ENCODE results near the gene WRAP73.

WRAP73 gene

GRCh38 chr1:3681898-3682806 lies 32.2 kb upstream of the WRAP73 start:
- no peak for DNase-seq (ENCODE audit: low spot score)

DNA sequence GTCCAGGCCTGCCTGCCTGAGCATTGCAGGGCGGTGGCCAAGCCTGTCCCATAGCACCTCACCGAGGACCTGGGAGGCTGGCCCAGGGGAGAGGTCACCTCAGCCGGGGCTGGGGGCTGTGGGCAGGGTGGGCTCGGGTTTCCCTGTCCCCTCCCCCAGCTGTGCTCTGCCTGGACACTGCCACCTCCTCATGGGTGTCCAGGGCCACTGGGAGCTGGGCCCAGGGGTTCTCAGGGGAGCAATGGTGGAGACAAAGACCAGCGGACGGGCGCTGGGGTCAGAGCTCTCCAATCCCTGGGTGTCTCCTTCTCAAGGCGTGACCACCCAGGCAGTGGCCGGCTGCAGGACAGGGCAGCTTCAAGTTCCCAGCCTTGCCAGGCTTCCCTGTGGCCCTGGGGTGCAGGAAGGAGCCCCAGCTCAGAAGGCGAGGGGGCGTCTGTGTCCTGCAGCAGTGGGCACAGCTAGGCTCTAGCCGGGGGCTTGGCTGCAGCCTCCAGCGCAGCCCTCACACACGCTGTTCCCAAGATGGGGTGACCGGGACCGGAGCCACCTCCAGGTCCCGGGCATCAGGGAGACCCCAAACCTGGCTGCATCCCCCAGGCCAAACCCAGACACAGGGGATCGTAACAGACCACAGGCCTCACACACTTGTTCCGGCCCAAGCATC lies 31.5 kb upstream of the WRAP73 start:
- no peak for DNase-seq (ENCODE audit: low spot score)

GRCh38 chr1:3680488-3681230 lies 30.8 kb upstream of the WRAP73 start:
- no peak for DNase-seq (ENCODE audit: low spot score)

- DNase-seq (ENCODE audit: low spot score), result no peak
Measured at GRCh38 chr1:3679799-3680453, 30.0 kb upstream of the WRAP73 start.

GRCh38 chr1:3679098-3679555 lies 29.2 kb upstream of the WRAP73 start:
- DNase-seq (ENCODE audit: low spot score), result no peak

- DNase-seq (ENCODE audit: low spot score), result no peak
Measured at GRCh38 chr1:3678361-3679097, 28.6 kb upstream of the WRAP73 start.

DNA sequence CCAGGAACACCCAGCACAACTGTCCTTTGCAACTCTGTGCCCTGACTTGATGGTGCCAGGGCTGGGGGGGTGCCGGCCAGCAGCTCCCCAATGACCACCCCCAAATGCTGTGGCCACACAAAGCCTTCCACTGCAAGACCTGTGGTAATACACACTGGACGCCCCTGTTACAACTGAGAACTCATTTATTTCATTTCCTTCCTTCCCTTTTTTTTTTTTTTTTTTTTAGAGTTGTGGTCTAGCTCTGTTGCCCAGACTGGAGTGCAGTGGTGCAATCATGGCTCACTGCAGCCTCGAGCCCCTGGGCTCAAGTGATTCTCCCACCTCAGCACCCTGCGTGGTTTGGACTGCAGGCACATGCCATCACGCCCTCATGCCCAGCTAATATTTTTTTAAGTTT lies 27.6 kb upstream of the WRAP73 start:
- DNase-seq (ENCODE audit: low spot score), result no peak

- no peak for DNase-seq (ENCODE audit: low spot score)
Measured at GRCh38 chr1:3676581-3677470, 26.9 kb upstream of the WRAP73 start.

- DNase-seq (ENCODE audit: low spot score), result no peak
Measured at GRCh38 chr1:3675436-3675835, 25.5 kb upstream of the WRAP73 start.

DNA sequence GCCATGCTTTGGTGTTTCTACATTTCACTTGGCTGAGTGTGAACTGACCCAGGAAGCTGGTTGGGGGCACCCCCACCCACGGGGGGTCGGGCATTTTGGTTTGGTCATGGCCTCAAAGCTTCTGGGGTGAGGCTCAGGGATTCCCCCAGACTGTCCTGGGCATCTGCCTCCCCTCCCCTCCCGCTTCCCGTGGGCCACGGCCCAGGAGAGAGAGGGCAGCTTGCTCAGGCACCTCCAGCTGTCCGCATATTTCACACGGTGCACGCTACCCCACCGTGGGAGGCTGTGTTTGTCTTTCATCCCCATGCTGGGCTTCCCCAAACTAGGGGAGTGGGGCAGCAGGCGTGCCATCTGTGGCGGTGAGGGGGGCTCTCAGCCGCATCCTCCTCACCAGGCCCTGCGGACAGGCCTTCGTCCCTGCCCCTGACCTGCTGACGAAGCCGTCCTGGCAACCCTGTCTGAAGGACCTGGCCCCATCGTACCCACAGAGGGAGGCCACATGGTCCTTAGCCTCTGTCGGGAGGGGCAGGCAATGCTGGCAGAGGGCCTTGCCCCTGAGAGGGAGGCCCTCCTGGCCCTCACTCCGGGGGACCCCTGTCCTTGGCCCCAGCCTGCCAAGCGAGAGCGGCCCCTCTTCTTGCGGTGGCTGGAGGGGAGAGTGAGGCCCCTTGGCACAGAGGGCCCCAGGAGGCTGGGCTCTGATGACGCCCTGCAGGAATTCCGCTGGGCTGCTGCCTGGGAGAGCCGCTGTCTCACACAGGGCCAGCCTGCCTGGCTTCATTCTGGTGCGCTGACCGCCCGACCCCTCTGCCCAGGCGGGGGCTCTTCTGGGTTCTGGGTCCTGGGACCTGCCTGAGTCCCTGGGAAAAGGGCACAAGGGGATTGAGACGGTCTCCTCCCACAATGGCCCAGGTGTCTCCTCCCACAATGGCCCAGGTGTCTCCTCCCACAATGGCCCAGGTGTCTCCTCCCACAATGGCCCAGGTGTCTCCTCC lies 24.5 kb upstream of the WRAP73 start:
- no peak for DNase-seq (ENCODE audit: low spot score)

DNA sequence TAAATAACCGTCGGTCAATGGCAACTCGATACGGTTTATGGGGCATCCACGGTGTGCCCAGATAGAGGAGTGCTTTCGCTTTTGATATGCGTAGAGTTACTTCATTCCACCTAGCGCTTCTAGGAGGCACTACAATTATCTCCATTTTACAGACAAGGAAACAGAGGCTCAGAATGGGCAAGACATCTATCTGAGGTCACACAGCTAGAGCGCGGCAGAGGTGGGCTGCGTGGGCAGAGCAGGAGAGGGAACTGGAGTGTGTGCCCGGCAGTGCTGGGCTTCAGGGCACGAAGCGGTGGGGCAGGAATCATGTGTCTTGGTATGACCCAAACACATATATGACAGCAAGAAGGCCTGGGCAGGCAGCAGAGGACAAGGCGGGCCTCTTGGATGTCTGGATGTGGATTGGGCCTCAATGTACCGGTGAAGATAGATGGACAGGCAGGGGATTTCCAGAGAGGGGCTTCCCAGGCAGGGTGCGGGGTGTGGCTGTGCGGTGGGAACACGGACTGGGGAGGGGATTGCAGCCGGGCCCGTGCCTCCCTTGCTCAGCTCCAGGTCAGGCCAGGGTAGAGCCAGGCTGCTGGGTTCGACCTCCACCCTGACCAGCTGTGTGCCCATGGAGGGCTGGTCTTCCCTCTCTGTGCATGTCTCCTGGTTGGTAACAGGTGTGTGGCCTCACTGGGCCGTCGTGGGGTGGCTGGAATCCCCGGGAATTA lies 23.6 kb upstream of the WRAP73 start:
- DNase-seq (ENCODE audit: low spot score), result no peak

- no peak for DNase-seq (ENCODE audit: low spot score)
Measured at GRCh38 chr1:3672971-3673361, 23.1 kb upstream of the WRAP73 start.

- DNase-seq (ENCODE audit: low spot score), result no peak
Measured at GRCh38 chr1:3672231-3672970, 22.5 kb upstream of the WRAP73 start.

- DNase-seq (ENCODE audit: low spot score), result no peak
Measured at GRCh38 chr1:3671371-3672180, 21.7 kb upstream of the WRAP73 start.

DNA sequence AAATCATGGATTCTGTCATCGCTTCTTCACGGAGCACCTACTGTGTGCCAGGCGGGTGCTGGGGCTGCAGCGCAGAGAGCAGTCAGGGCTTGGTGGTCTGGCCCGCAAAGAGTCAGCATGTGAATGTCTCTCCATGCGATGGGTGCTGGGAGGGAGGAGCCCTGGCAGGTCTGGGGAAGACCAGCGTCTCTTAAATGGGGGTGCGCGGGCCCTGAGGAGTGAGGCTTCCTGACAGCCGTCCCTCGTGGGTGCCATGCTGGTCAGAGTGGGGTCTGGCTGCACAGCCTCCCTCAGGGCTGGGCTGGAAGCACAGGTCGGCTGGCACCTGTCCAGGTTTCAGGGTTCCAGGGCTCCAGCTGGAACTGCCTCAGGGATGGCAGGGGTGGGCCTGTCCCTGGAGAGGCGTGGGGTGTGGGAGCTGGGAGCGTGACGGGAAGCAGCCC lies 20.9 kb upstream of the WRAP73 start:
- DNase-seq (ENCODE audit: low spot score), result no peak

- DNase-seq (ENCODE audit: low spot score), result no peak
Measured at GRCh38 chr1:3669971-3670431, 20.1 kb upstream of the WRAP73 start.

DNA sequence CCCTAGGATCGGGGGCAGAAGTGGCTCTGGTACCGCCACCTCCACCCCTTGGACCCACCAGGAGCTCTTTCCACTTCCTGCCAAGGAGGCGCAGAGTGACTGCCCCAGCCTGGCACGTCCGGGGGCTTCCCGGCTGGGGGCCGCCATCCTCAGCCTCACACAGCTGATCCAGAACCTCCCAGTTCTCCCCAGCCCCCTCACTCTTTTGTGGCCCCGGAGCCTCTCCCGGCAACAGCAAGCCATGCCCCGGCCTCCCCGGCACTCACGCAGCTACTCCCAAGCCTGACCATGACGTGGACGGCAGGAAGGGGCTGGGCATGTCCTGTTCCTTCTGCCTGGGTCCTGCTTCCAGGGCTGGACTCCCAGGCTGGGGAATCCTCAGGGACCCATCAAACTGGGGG lies 19.5 kb upstream of the WRAP73 start:
- no peak for DNase-seq (ENCODE audit: low spot score)
